LHCN-M2 (cell line): Measurements from ENCODE around the gene B3GALT6. TPM values are rescaled to one million over a fixed set of nuclear protein-coding genes. Genes with fewer than 3 reads are reported as not detected.
"Not testable (repeated sequence)": the region's sequence is repeated elsewhere in the genome, so short reads cannot be mapped to it uniquely, and the experiment has no call there.

Experiments
- DNase-seq: peaks from one replicate; pipeline ENCODE4 v3.0.0-alpha.2; 2012; ENCODE audit warnings: low read depth
- polyA plus RNA-seq: library from polyadenylated mRNA; unstranded; fragments of >200 nt; gene quantifications from one replicate; pipeline ENCODE4 v1.2.1, GENCODE V29; 2012; ENCODE audit warnings: missing spikeins
- total RNA-seq: library from RNA; depleted of rRNA; stranded (reverse); fragments of >200 nt; gene quantifications from 2 replicates; pipeline ENCODE4 v1.2.3, GENCODE V29; 2014; rRNA removed

Gene B3GALT6
- 58.0 and 58.3 TPM in 2 replicates for total RNA-seq
- 24.3 TPM for polyA plus RNA-seq

DNA sequence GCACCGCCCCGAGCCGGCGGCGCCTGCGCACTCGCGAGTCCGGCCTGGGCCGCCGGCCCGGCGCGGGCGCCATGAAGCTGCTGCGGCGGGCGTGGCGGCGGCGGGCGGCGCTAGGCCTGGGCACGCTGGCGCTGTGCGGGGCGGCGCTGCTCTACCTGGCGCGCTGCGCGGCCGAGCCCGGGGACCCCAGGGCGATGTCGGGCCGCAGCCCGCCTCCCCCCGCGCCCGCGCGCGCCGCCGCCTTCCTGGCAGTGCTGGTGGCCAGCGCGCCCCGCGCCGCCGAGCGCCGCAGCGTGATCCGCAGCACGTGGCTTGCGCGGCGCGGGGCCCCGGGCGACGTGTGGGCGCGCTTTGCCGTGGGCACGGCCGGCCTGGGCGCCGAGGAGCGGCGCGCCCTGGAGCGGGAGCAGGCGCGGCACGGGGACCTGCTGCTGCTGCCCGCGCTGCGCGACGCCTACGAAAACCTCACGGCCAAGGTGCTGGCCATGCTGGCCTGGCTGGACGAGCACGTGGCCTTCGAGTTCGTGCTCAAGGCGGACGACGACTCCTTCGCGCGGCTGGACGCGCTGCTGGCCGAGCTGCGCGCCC, at the start of gene B3GALT6:
Gene B3GALT6, plus strand, starts transcription at position 30 of the 588 bp plus-strand sequence. Its CDS starts 42 bp downstream, at position 72.
- DNase-seq: no peak

DNA sequence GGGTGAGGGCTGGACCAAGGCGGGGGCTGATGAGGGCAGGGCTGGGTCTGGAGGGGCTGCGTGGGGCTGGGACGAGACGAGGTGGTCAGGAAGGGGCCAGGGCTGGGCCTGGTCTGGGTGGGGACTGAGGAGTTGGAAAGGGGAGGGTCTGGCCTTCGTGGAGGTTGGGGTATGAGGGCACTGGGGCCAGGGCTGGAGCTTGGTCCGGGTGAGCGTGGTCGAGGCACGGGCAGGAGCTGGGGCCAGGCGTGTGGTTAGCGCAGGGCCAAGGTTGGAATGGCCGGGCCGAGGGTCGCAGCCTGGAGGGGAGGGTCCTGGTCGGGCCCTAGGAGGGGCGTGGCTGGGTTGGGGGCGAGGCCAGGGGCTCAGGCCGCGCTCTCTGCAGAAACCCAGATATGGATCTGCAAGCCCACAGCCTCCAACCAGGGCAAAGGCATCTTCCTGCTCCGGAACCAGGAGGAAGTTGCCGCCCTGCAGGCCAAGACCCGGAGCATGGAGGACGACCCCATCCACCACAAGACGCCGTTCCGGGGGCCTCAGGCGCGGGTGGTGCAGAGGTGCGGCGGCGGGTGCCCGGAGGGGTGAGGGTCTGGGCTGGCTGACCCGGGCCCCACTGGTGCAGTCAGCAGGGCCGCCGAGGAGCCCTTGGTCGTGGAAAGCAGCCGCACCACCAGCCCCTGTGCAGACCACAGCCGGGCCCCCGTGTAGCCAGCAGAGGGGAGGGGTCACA, 49.4 kb upstream of the B3GALT6 start:
- no peak for DNase-seq

DNA sequence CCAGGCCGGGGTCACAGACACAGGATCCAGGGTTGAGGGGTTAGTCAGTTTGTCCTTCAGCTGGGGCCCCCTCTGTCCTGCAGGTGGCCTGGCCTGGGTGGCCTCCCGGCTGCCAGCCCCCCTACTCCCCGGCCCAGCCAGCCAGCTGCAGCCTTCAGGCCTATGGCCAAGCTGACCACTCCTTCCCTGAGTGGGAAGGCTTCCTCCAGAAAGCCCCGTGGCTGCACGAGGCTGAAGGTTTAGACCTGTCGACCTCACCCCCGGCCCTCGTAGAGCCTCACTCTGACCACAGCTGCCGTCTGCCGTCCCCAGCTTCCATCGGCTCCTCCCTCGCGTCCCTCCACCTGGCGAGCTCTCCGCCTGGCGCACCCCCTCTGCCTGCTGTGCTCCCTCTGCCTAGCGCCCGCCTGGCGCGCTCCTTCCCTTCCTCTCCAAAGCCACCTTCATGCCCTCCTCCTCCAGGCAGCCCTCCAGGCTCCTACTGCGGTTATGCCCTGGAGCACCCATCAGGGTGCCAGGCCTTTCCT, 48.8 kb upstream of the B3GALT6 start:
- DNase-seq: no peak

DNA sequence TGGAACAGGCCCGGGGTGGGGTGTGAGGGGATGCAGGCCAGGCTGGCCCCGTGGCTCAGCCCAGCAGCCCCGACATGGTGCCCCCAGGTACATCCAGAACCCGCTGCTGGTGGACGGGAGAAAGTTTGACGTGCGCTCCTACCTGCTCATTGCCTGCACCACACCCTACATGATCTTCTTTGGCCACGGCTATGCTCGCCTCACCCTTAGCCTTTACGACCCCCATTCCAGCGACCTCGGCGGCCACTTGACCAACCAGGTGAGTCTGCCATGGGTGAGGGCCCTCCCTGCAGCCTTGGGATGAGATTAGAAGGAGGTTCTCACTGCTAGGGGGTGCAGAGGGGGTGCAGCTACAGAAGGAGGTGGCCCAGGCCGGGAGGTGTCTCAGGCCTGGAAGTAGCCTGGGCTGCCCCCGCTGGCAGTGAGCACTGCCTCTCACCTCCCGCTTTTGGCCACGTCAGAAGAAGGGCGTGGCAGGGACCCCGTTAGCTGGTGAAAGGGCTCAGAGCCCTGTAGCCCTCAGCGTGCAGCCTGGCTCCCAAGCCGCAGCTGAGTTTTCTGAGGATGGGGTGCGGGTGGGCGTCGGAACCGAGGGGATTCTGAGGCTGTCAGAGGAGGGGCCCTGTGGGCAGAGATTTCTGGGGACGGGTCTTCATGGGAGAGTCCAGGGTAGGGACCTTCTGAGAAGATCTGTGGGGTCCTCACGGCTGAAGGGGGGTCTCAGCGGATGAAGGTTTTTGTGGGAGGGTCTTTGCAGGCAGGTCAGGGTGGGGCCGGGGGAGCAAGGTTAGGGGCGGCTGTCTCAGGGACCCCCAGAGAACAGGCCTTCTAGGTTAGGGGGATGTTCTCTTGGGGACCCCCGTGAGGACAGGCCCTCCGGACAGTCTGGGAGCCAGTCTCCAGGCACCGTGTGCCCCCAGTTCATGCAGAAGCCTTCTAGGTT, 47.9 kb upstream of the B3GALT6 start:
- DNase-seq: no peak

DNA sequence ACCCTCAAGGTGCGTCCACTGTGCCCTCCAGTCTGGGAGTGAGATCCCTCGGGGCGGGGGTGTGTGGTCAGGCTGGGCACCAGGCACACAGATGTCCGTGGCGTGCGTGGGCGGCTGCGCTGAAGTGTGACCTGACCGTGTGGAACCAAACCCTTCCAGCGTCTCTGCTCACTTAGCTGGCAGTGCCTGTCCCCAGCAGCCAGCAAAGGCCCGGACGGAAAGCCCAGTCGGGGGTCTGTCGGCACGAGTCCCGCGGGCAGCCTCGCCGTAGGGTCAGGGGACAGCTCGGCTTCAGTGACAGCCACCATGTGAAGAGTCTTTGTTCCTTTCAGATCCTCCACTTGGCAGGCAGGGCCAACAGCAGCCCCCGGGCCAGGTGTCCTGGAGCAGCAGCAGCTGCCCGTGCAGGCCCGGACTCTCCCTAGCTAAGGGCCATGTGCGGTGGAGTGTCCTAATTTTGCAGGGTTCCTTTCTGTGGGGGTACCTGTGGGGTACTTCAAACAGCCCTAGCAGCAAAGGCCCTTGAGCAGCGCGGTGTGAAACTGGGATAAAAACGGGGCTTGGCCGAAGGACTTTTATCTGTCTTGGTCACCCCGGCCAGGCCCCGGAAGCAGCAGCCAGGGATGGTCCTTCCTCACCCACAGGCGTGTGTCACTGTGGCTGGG, 46.8 kb upstream of the B3GALT6 start:
- DNase-seq: no peak

DNA sequence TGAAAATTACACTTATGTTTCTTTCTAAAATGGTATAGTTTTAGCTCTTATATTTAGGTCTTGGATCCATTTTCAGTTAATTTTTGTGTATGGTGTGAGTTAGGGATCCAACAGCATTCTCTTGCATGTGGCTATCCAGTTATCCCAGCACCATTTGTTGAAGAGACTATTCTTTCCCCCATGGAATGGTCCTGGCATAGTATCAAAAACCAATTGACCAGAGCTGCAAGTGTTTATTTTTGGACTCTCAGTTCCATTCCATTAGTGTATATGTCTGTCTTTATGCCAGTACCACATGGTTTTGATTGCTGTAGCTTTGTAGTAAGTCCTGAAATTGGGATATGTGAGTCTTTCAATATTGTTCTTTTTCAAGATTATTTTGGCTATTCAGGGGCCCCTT, 44.1 kb upstream of the B3GALT6 start:
- DNase-seq: peak; percentile 20

DNA sequence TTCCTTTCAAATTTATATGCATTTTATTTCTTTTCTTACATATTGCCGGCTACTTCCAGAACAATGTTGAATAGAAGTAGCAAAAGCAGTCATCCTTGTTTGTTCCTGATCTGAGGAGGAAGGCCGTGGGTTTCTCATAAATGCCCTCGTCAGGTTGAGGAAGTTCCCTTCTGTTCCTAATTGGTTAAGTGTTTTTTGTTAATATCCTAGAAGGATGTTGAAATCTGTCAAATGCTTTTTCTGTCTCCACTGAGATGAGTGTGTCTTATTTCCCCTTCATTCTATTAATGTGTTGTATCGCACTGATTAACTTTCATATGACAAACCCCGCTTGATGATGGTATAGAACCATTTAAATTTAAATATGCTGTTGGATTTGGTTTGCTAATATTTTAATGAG, 42.9 kb upstream of the B3GALT6 start:
- DNase-seq: no peak

DNA sequence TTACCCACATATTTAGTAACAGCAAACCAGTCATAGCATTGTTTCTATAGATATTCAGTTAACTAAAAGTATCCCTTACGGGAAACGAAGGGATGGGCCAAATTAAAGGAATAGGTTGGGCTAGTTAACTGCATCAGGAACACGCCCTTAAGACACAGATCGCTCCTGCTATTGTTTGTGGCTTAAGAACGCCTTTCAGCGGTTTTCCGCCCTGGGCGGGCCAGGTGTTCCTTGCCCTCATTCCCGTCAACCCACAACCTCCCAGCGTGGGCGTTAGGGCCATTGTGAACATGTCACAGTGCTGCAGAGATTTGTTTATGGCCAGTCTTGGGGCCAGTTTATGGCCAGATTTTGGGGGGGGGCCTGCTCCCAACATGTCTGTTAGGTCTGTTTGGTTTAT, 40.3 kb upstream of the B3GALT6 start:
- no peak for DNase-seq

DNA sequence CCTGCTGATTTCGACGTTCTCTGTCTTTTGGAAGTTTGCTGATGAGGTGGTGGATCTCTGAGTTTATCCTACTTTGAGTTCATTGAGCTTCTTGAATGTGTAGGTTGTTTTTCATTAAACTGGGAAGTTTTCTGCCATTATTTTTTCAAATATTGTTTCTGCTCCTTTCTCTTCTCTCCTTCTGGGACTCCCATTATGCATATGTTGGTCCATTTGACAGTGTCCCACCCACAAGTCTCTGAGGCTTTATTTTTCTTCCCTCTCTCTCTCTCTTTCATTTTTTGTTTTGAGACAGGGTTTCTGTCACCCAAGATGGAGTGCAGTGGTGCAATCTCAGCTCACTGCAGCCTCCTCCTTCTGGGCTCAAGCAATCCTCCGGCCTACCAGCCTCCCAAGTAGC, 37.3 kb upstream of the B3GALT6 start:
- no peak for DNase-seq

DNA sequence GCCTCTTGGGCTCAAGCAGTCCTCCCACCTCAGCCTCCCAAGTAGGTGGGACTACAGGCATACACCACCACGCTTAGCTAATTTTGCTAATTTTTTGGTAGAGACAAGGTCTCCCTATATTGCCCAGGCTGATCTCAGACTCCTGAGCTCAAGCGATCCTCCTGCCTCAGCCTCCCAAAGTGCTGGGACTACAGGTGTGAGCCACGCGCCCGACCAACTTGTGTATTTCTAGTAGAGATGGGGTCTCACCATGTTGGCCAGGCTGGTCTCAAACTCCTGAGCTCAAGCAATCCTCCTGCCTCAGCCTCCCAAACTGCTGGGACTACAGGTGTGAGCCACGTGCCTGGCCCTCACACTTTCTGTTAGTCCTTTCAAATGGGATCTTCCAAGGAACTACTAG, 36.3 kb upstream of the B3GALT6 start:
- not testable (repeated sequence) for DNase-seq

DNA sequence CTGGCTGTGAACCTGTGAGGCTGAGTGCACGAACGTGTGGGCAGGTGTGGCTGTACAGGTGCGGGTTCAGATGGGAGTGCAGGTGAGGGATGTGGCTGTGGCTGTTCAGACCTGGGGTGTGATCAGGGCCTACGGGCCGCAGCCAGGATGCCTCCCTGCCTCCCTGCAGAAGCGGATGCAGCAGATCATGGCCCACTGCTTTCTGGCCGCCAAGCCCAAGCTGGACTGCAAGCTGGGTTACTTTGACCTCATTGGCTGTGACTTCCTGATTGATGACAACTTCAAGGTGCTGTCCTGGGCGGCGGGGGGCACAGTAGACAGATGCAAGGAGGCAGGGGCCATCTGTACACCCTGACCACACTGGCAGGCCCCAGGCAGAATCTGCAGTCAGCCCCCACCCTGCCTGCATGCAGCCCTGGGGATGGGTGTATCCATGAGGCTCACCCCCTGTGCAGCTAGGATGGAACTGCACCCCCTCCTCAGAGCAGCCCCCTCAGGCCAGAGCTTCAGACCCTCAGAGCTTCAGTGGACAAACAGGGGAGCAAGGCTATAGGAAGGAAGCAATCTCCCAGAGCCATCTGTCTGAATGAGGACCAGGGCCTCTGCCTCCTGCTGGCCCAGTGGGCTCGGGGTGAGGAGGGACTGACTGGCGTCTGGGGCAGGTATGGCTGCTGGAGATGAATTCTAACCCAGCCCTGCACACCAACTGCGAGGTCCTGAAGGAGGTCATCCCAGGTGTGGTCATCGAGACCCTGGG, 35.4 kb upstream of the B3GALT6 start:
- DNase-seq: no peak

DNA sequence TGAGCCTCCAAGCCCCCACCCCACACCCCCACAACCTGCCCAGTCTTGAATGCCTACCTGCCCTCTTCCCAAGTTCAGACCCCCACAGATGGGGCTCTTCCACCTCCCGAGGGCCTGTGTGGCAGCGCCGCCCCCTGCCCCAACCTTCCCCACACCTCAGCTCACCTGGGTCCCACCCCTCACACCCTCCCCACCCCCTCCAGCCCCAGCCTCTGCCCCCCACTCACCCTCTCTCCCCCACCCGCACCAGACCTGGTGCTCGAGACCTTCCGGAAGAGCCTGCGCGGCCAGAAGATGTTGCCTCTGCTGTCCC, 34.9 kb upstream of the B3GALT6 start:
- DNase-seq: no peak

DNA sequence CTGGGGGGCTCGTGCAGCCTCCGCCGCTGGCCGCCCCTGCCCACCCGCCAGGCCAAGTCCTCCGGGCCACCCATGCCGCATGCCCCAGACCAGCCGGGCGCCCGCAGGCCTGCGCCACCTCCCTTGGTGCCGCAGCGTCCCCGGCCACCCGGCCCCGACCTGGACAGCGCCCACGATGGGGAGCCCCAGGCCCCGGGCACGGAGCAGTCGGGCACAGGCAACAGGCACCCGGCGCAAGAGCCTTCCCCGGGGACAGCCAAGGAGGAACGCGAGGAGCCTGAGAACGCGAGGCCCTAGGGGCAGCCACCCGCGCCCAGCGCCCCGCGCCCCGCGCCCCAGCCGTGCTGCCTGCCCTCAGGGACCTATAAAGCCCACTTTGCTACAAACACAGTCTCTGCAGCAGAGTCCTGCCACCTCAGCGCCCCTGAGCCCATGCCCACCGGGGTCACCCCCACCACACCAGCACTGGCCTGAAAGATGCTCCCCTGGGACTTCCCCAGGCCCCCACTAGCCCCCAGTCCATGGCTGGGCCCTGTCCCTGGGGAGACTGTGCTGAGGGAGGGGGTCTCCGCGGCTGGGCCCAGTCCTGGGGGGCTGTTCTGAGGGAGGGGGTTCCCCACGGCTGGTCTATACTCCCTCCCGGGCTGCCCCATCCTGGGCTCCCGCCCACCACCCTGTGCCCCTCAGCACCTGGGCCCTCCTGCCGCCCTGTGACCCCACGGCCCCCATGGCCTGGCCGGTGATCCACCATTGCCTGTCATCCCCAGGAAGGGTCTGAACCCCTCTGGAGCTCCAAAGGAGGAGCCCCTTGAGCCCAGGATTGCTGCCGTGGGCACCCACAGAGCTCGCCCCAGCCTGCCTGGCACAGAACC, 34.2 kb upstream of the B3GALT6 start:
- no peak for DNase-seq

DNA sequence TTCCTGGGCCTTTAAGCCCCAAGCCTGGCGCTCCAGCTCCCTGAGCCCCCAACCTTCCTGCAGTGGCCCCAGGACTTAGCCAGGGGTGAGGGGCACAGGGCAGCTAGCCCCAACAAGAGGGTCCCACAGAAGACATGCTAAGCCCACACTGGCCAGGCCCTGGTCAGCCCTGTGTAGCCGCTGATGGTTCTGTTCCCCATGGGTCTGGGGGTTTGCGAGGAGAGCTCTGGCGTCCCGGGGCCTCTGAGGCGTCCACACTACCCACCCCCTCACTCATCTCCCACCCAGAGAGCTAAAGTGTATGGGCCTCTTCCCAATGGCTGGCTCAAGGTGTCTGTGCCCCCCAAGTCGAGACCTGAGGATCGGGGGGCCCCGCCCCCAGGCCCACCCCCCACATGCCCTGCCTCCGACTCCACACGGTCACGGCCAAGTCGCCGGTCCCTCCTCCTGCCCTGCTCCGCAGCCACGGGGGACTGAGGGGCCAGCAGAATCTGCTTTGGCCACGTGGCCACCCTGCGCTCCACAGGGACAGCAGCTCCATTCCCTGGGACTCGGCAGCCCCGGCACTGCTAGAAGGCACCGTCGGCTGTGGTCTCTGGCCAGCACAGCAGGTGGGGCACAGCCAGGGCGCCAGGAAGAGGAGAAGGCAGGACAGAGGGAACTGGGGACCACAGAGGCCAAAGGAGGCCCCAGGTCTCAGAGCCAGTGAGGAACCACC, 33.5 kb upstream of the B3GALT6 start:
- no peak for DNase-seq

DNA sequence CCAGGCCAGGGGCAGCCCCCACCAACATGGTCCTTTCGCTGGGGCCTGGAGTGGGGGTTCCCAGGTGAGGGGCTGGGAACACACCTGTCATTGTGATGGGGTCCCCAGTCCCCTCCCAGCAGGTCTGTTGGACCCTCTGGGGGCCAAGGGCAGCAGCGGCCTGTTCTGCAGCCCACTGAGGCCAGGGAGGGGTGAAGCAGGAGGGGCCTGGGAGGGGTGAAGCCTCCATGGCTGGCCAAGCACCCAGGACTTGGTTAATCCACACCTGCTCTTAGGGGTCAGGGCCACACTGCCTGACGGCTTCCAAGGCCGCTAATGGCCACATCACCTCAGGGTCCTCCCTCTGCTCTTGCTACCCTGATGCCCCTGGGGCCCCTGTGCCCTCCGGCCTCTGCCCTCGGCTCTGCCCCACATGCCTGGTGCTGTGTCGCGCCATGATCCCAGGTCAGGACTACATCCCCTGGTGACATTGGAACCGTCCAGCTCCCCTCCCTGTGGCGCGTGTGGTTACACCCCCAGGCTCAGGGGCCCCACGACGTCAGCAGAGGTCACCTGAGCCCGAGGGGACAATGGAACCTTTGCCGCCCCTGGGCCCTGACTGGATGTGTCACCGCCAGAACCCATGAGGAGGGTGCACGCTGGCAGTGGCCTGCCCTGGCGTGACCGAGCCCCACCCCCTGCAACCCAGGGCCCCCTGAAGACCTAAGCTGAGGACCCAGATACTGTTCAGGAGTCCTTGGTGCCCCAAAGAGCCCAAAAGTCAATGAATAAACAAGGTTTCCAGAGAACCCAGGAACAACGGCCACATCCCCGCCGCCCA, 32.7 kb upstream of the B3GALT6 start:
- DNase-seq: no peak

DNA sequence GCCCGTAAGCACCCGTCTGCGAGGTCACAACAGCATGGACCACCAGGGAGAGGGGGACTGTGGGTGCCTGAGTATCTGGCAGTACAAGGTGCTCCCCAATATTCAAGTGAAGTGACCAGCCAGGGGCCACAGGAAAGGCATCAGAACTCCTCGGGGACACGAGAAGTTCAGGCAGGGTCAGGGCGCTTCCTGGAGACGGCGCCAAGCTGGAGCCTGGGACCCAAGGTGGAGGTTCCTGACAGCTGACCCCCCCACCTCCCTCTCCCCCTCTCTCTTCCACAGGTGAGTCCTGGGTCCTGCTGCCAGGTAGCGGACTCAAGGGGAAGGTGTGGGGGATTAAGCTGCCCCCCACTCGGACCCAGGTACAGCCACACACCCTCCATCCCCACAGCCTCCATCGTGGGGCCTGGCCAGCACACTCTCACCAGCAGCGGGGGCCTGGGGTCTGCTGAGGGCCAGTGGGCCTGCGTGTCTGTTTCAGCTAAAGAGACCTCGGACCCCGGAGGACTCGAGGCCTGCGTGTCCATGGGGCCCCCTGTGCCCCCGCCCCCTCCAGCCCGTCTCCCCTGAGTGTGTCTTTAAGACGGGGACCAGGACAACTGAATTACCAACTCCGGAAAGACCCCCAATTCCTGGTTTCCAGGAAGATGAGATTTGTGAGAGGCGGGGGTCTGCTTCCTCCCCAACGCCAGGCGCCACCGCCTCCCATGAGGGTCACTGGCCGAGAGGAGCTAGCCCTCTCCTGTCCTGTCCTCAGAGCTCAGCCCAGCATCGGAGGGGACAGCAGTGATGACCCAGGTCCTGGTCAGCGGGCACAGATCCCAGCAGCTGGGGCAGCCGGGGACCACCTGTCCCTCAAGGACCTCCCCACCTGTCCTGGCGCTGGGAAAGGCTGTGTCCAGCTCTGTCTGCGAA, 31.8 kb upstream of the B3GALT6 start:
- no peak for DNase-seq
